NAMALWA (cell line): ENCODE measurements around the gene RSPO3.
A peak's percentile ranks its signal among the peaks of the same experiment; 100 is the strongest.

Experiments used
- DNase-seq: peaks from one replicate; pipeline ENCODE4 v3.0.0-alpha.2; 2015; ENCODE audit warnings: low spot score

RSPO3 gene

GRCh38 chr6:127162836-127163235, 44.4 kb downstream of the RSPO3 start:
- no peak for DNase-seq

DNA sequence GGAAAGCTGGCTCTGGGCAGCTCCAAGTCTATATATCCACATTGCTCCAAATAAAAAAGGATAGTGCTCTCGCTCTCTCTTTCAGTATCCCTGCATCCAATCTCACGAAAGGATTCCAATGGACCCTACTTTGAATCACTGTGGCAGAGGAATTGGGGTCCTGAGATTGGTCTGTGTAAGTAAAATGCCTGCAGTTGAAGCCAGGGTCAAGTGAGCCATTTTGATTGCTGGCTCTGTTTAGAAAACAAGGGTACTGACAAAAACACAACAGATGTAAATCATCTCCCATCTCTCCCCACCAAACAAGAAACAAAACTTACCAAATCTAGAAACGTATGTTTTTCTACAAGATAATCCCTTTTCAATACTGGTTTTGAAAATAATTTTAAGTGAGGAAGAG, 45.6 kb downstream of the RSPO3 start:
- no peak for DNase-seq

DNA sequence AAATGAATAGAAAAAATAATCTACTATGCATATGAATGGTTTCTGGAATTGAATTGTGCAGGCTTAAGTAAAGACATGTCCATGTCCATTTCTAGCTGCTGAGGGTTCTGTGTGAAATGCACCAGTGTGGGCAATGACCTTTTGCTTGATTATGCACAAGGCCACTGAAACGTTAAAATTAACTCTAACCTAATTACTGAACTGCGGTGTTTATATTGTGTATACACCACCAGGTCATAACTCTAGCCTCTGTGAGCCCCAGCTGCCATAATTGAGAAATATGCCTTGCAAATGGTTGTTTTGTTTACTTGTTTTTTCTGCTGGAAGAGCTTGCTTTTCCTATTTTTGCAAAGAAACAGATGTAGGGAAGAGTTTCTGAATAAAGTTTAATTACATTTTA, 46.1 kb downstream of the RSPO3 start:
- DNase-seq, result no peak

GRCh38 chr6:127173156-127173940, 54.9 kb downstream of the RSPO3 start:
- no peak for DNase-seq

GRCh38 chr6:127176146-127176545, 57.7 kb downstream of the RSPO3 start:
- DNase-seq, result no peak

DNA sequence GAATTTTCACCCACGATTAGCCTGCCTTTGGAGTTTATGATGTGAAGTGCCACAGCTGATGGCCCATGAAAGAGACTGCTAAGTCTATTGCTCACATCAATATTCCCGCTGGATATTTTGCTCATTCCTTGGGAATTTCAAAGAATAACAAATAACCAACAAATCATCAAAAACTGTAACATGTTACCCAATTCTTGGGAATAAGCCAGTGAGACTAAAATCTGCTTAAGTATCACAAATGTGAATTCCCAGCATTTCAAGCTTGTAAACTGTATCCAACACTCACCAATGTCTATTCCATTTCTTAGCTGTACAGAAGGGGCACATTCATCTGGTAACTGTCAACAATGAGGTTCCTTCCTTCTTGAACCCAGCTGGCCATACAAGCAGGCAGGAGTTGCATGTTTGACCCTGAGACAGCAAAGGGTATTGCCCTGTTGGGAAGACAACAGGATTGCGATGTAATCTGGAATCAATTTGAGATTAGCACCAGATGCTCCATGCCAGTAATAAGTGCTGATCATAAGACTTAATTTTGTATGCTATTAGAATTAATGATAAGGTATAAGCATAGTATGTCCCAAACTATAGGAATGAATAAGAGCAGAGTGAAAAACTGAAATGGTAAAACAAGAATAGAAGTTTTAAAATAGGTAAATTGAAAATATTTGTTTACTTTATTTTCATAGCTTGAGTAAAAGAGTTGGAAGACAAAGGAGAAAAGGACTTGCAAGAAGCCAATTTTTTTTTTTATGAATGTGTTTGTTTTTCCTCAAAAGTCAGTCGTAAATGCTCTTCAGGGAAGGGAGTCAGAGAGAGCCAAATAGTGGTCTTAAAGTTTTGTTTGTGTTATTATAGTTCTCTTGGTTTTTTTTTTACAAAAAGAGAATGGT, 58.8 kb downstream of the RSPO3 start:
- DNase-seq, result no peak

GRCh38 chr6:127177923-127178231, 59.4 kb downstream of the RSPO3 start:
- no peak for DNase-seq

GRCh38 chr6:127178746-127179145, 60.3 kb downstream of the RSPO3 start:
- no peak for DNase-seq

- no peak for DNase-seq
Observed at GRCh38 chr6:127180426-127180825, 62.0 kb downstream of the RSPO3 start.

GRCh38 chr6:127182501-127182900, 64.0 kb downstream of the RSPO3 start:
- no peak for DNase-seq

DNA sequence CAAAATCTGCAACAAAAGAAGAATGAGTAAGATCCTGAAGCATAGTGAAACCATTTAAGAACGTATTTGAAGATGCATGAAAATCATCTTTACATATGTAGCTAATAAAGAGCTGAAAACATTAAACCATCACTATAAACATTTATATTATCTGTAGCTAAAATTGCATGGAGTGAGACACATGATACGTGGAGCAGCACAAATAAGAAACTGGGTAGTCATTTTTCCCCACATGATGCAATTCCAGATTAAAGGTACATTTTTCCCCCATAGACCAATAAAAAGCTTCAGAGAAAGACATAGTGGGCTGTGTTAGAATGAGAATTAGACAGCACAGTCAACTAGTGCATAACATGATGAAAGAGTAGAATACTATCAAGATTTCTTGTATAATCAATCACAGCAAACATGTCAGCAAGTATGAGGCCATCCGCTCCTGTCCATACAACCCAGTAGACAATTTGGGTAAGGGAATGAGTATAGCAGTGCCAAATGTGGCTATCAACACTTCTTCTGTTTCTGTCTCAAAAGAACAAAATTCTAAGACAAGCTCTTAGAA, 67.0 kb downstream of the RSPO3 start:
- DNase-seq, result no peak

DNA sequence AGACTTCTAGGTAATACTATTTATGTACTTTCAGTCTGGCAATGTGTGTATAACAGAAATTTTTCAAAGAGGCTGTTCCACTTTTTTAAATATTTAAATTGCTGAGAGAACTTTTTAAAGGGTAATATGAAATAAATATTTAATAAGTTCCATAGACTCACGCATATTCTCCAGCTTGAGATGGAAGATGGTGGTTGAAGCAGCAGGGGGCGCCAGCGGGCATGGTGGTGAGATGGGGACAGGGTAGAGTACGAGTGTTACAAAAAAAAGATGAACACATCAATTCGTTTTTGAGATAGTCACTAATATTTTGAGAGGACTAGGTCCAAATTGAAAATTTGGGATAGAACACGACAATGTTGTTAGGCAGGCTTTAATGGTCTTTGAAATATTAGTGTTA, 68.4 kb downstream of the RSPO3 start:
- DNase-seq, result peak; percentile 69

GRCh38 chr6:127188744-127189143, 70.3 kb downstream of the RSPO3 start:
- no peak for DNase-seq

DNA sequence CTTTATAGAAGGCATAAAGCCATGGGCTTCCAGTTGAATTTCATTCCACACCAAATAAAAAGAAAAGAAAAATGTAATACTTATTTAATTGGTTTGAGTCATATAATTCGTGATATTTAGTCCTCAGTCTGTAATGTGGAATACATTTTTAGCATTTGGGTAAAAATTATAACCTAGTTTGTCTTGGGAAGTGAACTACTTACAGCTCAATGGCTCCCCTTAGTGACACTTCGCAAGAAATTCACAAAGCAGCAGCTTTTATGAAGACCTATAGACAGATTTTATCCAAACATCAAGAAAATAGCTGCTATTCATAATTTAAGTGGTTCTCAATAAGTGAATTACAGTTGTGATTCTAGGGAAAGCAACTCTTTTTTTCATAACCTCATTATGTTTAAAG, 72.1 kb downstream of the RSPO3 start:
- peak; percentile 53 for DNase-seq

DNA sequence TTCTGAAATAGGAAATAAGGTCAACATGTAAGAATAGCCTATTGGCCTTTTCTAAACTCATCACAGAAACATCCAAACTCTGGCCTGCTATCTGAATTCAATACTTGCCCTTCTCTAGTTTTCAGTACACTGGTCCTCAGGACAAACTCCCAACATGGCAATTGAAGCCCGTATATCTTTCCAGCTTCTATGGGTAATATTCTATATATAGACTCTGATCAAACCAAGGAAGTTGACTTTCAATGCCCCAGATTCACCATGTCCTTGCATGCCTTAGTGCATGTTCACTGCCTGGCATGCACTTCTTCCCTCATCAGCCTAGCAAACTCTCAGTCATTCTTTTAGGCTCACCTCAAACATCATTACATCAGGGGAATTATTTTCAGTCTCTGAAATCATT, 73.2 kb downstream of the RSPO3 start:
- DNase-seq, result no peak

DNA sequence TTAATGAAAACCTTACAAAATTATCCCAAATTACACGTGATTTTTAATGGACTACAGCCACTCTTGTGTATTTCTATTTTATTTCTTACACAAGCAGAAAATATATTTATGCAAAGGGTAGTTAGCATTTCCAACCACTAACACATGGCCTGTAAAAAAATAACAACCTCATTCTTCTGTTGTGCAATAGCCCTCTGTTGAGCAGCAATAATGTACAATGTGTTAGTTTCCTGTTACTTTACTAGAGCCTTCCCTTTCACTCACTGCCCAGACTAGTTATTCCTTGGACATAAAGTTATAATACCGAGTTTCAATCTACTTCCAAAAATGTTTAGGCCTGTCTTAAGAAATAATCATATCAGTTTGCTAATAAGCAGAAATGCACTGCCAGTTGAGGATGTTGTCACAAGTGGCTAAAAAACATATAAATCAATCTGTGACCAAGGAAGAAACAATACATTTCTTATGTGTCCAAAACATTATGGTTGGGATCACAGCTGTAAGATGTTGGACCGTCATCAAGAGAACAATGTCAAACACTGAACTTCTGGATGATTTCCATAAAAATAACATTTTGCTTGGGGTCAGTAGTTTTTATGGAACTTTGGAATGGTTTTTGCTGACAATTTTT, 74.6 kb downstream of the RSPO3 start:
- no peak for DNase-seq

- no peak for DNase-seq
Observed at GRCh38 chr6:127195833-127196232, 77.4 kb downstream of the RSPO3 start.

DNA sequence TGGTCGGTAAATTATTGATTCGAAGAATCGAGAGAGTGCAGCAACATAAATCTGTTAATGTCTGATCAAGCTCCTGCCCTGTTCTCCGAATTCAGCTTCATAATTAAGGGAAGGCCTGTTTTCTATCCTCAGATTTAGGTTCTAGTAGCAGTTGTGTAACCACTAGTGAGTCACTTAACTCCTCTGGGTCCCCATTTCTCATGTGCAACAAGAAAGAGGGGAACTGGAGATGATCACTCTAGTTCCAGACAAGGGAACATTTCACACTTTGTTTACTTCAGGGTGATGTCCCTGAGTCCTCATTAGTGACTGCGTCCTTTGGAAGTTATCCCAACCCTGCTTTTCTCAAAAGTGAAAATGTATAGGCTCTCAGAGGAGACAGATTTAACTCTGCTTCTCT, 80.1 kb downstream of the RSPO3 start:
- no peak for DNase-seq

GRCh38 chr6:127199470-127199869, 81.0 kb downstream of the RSPO3 start:
- DNase-seq, result no peak

DNA sequence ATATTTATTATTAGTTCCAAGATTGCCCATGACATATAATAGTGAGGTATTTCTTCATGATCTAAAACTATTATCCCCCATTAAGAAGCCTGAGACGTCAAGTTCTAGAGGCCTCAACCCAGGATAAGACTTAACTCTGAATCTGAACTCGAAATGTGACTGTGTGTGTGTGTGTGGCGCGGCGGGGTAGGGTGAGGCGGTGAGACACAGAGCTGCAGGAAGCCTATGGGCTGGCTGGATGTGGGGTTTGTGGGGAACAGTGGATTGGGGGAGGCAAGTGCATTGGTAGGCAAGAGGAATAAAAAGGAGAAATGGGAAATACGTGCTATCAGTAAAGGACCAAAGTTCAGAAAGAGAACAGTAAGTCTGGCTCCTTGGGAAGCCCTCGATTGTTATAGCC, 81.6 kb downstream of the RSPO3 start:
- DNase-seq, result no peak

- no peak for DNase-seq
Observed at GRCh38 chr6:127201321-127201720, 82.8 kb downstream of the RSPO3 start.

GRCh38 chr6:127202676-127203075, 84.2 kb downstream of the RSPO3 start:
- no peak for DNase-seq

DNA sequence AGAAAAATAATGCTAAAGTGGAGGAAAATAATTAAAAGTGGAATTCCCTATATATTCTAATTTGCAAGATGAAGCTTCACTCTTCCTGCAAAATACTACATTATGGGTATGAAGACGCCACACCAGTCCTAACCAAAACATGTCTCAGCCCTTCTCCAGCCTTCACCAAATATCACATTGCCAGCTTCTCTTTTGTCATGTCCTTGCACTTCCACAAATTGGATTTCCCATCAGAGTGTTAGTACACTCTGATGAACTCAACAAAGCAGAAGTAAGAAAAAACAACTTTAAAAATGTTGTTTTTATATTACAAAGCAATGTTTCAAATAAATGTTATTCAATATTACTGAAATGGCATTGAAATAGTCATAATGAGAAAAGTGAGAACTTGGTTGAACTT, 85.8 kb downstream of the RSPO3 start:
- no peak for DNase-seq
